ENCODE data around the gene VAMP7.

The VAMP7 gene

DNA sequence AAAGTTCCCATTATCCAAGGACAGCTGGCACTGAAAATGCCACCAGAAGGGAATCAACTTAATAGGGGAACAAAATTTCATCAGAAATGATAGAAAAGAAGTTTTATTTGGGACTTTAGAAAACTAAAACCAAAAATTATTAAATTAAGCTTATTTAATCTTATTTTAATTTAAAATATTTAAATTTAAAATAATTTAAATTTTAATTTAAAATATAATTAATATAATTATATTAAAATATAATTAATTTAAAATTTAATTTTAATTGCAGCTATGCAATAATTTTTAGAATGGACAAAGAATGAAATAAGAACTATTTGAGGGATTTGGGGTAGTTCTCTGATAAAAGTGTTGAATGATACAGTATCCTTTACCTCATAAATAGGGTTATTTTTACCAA lies 10.2 kb upstream of the VAMP7 start:
- Histone ChIP-seq H3F3A (ENCODE audit: control insufficient read depth, insufficient read depth) (no peaks in the 10 kb centered on the region), H3K36me3 (ENCODE audit: control insufficient read depth, low read length) (no peaks in the 10 kb centered on the region), H3K27me3 (ENCODE audit: control insufficient read depth, low read length) (no peaks in the 10 kb centered on the region), H3K4me2 (ENCODE audit: low read length) (no peak overlapping the region), H3K9me2 (replicated peaks; ENCODE audit: control insufficient read depth, low read length) (no peaks in the 10 kb centered on the region), H3K4me1 (ENCODE audit: control insufficient read depth, low read length) (peaks cover 25% of the 10 kb centered on the region), H3K9me3 (ENCODE audit: control insufficient read depth, insufficient read depth, low read length) (peaks cover 3% of the 10 kb centered on the region; the same call in 1 of the 2 replicates), H3K79me2 (ENCODE audit: control insufficient read depth, low read length) (no peaks in the 10 kb centered on the region), H3K4me3 (ENCODE audit: low read length) (no peak overlapping the region), H3K27ac (ENCODE audit: low read depth, low read length) (no peak overlapping the region), H4K20me1 (ENCODE audit: control insufficient read depth, insufficient read depth, low read depth, low read length) (no peaks in the 10 kb centered on the region)
- no peak for TF ChIP-seq EZH2phosphoT487 (IDR thresholded peaks at IDR 0.05; ENCODE audit: borderline replicate concordance, low read length)
- TF ChIP-seq, protein P1, sequence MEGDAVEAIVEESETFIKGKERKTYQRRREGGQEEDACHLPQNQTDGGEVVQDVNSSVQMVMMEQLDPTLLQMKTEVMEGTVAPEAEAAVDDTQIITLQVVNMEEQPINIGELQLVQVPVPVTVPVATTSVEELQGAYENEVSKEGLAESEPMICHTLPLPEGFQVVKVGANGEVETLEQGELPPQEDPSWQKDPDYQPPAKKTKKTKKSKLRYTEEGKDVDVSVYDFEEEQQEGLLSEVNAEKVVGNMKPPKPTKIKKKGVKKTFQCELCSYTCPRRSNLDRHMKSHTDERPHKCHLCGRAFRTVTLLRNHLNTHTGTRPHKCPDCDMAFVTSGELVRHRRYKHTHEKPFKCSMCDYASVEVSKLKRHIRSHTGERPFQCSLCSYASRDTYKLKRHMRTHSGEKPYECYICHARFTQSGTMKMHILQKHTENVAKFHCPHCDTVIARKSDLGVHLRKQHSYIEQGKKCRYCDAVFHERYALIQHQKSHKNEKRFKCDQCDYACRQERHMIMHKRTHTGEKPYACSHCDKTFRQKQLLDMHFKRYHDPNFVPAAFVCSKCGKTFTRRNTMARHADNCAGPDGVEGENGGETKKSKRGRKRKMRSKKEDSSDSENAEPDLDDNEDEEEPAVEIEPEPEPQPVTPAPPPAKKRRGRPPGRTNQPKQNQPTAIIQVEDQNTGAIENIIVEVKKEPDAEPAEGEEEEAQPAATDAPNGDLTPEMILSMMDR (IDR thresholded peaks at IDR 0.05; ENCODE audit: low read depth, low read length, poor library complexity, severe bottlenecking), result no peak

DNA sequence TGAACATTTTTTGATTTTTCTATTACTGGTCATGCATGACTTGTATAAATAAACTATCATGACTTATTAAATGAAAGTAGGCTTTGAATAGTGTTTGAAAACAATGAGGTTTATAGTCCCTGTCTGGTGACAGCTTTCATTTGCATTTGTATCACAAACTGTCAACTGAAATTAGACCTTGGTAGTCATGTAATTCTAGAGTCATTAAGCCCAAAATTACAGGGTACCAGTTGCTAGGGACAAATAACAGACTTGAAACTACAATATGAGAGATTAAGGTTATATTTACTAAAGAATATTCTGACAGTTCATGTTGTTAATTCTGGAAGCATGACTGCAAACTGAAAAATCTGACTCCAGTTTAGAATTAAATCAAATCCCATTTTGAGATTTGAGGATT lies 9.2 kb upstream of the VAMP7 start:
- H3K4me2 ChIP-seq (ENCODE audit: low read length), result peak overlapping the region; percentile 56
- H3F3A ChIP-seq (ENCODE audit: control insufficient read depth, insufficient read depth), result no peaks in the 10 kb centered on the region
- H3K9me3 ChIP-seq (ENCODE audit: control insufficient read depth, insufficient read depth, low read length), result peaks cover 3% of the 10 kb centered on the region; the same call in 1 of the 2 replicates
- H3K4me1 ChIP-seq (ENCODE audit: control insufficient read depth, low read length), result peaks cover 34% of the 10 kb centered on the region
- H3K4me3 ChIP-seq (ENCODE audit: low read length), result no peak overlapping the region
- H3K27me3 ChIP-seq (ENCODE audit: control insufficient read depth, low read length), result no peaks in the 10 kb centered on the region
- H4K20me1 ChIP-seq (ENCODE audit: control insufficient read depth, insufficient read depth, low read depth, low read length), result no peaks in the 10 kb centered on the region
- no peaks in the 10 kb centered on the region for H3K9me2 ChIP-seq (replicated peaks; ENCODE audit: control insufficient read depth, low read length)
- TF ChIP-seq, protein P1 (IDR thresholded peaks at IDR 0.05; ENCODE audit: low read depth, low read length, poor library complexity, severe bottlenecking), result no peak
- TF ChIP-seq EZH2phosphoT487 (IDR thresholded peaks at IDR 0.05; ENCODE audit: borderline replicate concordance, low read length), result no peak
- no peaks in the 10 kb centered on the region for H3K79me2 ChIP-seq (ENCODE audit: control insufficient read depth, low read length)
- H3K27ac ChIP-seq (ENCODE audit: low read depth, low read length), result peak overlapping the region; percentile 46
- H3K36me3 ChIP-seq (ENCODE audit: control insufficient read depth, low read length), result no peaks in the 10 kb centered on the region

DNA sequence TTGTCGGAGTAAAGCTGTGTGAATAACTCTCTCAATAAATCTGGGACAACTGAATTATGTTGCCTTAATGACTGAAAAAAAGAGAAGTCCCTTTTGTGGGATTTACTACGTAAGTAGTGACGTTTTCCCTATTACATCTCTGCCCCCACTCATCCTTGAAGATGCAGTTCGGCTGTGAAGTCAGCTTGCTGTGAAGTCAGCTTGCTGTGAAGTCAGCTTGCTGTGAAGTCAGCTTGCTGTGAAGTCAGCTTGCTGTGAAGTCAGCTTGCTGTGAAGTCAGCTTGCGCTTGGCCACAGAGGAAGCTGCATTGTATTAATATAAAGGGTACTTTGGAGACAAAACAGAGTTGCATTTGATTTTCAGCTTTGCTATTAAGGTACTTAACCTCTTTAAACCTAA lies 8.0 kb upstream of the VAMP7 start:
- H4K20me1 ChIP-seq (ENCODE audit: control insufficient read depth, insufficient read depth, low read depth, low read length), result no peaks in the 10 kb centered on the region
- TF ChIP-seq, protein P1 (IDR thresholded peaks at IDR 0.05; ENCODE audit: low read depth, low read length, poor library complexity, severe bottlenecking), result no peak
- no peak for TF ChIP-seq EZH2phosphoT487 (IDR thresholded peaks at IDR 0.05; ENCODE audit: borderline replicate concordance, low read length)
- H3K9me2 ChIP-seq (replicated peaks; ENCODE audit: control insufficient read depth, low read length), result no peaks in the 10 kb centered on the region
- H3K36me3 ChIP-seq (ENCODE audit: control insufficient read depth, low read length), result no peaks in the 10 kb centered on the region
- H3K4me3 ChIP-seq (ENCODE audit: low read length), result no peak overlapping the region
- no peaks in the 10 kb centered on the region for H3K79me2 ChIP-seq (ENCODE audit: control insufficient read depth, low read length)
- peaks cover 42% of the 10 kb centered on the region for H3K4me1 ChIP-seq (ENCODE audit: control insufficient read depth, low read length)
- no peak overlapping the region for H3K27ac ChIP-seq (ENCODE audit: low read depth, low read length)
- no peak overlapping the region for H3K4me2 ChIP-seq (ENCODE audit: low read length)
- no peaks in the 10 kb centered on the region for H3K9me3 ChIP-seq (ENCODE audit: control insufficient read depth, insufficient read depth, low read length)
- no peaks in the 10 kb centered on the region for H3K27me3 ChIP-seq (ENCODE audit: control insufficient read depth, low read length)
- no peaks in the 10 kb centered on the region for H3F3A ChIP-seq (ENCODE audit: control insufficient read depth, insufficient read depth)

All from DOHH2 (cell line).